OCI-LY3 (cell line): ENCODE measurements around the gene SERPINE1.

Experiments
- CTCF ChIP-seq: fragments of 200-600, 300-600 bp; sonication (generic); IDR thresholded peaks from 2 replicates; pipeline ENCODE4 v1.5.1; 2014; ENCODE audit warnings: antibody characterized with exemption, low read length, low read depth
- EZH2phosphoT487 ChIP-seq: fragments of 200-600 bp; shearing (Covaris generic); IDR thresholded peaks from 2 replicates; pipeline ENCODE4 v1.6.1; 2018; ENCODE audit warnings: antibody characterized with exemption, mixed run types, low read depth

- TF ChIP-seq CTCF (no peak), EZH2phosphoT487 (no peak)
Observed at GRCh38 chr7:101118856-101119255, 8.0 kb upstream of the SERPINE1 start.
